Subcutaneous adipose tissue (tissue), 4 donors: ENCODE data around the gene ACE. TPM values are rescaled to one million over a fixed set of nuclear protein-coding genes. Genes with fewer than 3 reads are reported as not detected.

Experiments used
- CTCF ChIP-seq: fragments of 450-650 bp; IDR thresholded peaks from one replicate; pipeline ENCODE4 v1.5.1; 2016; ENCODE audit warnings: low read depth, mild to moderate bottlenecking, control low read depth, antibody characterized with exemption, moderate library complexity
- total RNA-seq, 4 donors: library from RNA; depleted of rRNA; stranded (reverse); fragments of >200 nt; gene quantifications; one replicate each; pipeline ENCODE4 v1.1.0, GENCODE V29; 2016

The ACE gene
- total RNA-seq, 4 donors from 2014 or later: 5.7 to 95.2 (median 16.8) TPM

- TF ChIP-seq CTCF: no peak
These were observed 25.7 kb upstream of the ACE start for GRCh38 chr17:63451150-63451549.

DNA sequence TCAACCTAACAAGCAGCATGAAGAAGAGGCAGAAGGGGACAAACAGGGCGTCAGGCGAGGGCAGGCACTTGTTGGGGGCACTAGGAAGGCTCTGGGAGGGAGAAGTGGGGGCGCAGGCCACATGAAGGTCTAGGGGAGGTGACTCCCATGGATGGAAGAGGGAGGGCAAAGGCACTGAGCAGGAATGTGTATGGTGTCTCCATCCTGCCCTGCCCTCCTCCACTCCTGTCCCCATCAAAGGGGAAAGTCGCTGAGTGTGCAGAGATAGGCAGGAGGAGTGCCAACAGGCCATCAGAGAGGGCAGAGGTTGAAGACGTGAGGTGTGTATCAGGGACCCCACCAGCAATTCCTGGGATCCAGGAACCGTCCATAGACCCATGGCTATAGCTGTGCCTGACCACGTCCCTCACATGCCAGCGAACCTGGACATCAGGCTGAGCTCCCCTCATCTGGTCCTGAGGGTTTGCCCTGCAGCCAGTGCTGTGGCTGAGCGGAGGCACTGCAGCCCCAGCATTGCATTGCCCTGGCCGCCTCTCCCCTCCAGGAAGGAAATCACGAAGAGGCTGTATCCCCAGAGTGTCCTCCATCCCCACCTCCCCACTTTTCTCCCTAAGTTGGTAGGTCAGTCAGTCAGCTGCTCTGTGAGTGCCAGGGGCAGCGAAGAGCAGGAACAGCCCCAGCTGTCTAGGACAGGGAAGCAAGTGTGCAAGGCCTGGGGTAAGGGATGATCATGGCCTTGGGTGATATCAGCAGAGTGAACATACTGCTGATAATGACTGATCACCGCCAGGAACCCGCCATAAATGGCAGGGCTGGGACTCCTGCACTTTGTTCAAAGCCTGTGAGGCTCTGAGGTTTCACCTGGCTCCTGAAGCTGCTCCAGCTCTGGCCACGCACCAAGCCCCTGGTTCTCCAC, 24.6 kb upstream of the ACE start:
- TF ChIP-seq CTCF: no peak

DNA sequence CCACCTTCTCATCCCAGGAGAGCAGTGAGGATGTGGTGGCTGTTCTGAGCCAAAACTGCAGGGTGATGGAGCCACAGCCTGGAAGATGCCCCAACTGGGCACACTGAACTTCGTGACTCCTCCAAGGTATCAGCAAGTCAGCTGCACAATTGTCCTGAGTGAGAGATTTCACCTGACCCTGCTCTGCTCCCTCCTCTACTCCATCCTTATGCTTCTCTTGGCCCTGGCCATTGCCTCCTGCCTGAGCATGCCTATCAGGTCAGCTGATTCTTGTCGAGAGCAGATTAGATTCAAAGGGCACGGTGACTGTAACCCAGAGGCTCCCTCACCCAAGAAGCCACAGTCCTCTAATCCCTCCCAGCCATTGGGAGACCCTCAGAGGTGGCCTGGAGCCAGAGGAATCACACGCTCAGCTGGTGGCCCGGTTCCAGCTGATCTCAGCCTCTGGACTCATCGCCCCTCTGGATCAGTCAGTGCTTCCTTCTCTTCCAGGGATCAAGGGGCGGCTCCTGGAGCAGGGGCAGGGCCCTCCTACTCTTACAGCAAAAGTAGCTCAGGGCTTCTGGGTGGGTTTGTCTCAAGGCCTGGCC, 23.8 kb upstream of the ACE start:
- TF ChIP-seq CTCF: no peak

DNA sequence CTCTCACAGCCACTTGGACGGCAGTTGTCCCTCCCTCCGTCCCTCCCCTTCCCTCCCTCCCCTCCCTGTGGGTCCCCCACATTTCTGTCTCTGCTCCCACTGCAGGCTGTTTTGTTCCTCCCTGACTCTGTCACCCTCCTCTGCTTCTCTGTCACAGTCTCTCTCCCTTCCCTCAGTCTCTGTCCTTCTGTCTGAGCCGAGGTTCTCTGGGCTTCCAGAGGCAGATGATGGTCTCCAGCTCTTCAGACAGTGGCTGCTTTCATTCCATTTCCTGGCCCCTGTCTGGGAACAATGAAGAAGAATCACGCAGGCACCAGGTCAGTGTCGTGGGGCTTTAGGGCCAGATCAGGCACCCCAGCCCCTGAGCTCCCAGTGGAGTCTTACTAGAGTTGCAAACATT, 21.9 kb upstream of the ACE start:
- no peak for TF ChIP-seq CTCF

GRCh38 chr17:63455417-63455816, 21.4 kb upstream of the ACE start:
- no peak for TF ChIP-seq CTCF

DNA sequence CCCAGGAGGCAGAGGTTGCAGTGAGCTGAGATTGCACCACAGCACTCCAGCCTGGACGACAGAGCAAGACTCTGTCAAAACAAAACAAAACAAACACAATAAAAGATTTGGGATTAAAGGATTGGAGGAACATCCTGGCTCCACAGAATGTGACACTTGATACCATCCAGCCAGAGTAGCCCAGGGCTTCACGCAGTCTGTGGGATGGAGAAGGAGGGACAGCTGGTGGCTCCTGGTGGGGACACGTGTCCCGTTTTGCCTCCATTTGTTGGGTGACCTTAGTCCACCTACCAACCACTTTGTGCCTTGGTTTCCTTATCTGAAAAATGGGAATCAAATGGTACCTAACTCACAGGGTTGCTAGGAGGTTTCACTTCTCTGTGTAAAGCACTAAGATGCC, 18.4 kb upstream of the ACE start:
- TF ChIP-seq CTCF: no peak

- TF ChIP-seq CTCF: no peak
These were observed 16.8 kb upstream of the ACE start for GRCh38 chr17:63460018-63460417.
